Measurements from ENCODE around the gene RTP4. TPM values are rescaled to one million over a fixed set of nuclear protein-coding genes. Genes with fewer than 3 reads are reported as not detected.
A peak's percentile ranks its signal among the peaks of the same experiment; 100 is the strongest.

The RTP4 gene
- polyA plus RNA-seq, 1 donor (not counting 4 experiments of a cell fraction or from before 2014, with no cell fraction given): 0.38 TPM

- dilution Hi-C loops (cut with MboI; ENCODE audit: extremely low pct_ligation_motif_present, low sequenced_read_pairs): no loop called here
- peaks cover 7% of the 10 kb centered on the region for H3K27me3 ChIP-seq (ENCODE audit: control insufficient read depth, extremely low read depth, insufficient read depth, low read length)
- no peak overlapping the region for H2AFZ ChIP-seq (ENCODE audit: control insufficient read depth, low read length)
- no peaks in the 10 kb centered on the region for H3K9me1 ChIP-seq (ENCODE audit: control insufficient read depth, extremely low read depth, insufficient read depth, low read length)
- no peaks in the 10 kb centered on the region for H3K36me3 ChIP-seq (ENCODE audit: control insufficient read depth in 2 of 2, extremely low read depth in 1 of 2, insufficient read depth in 2 of 2, low read length in 2 of 2)
- no peaks in the 10 kb centered on the region for H3K79me2 ChIP-seq (ENCODE audit: control insufficient read depth, insufficient read depth, low read length)
- H3K9me3 ChIP-seq (ENCODE audit: control insufficient read depth, low read depth, low read length): no peaks in the 10 kb centered on the region
- no peak overlapping the region for H3K27ac ChIP-seq (ENCODE audit: control insufficient read depth, insufficient read depth, low read length)
- H3K4me1 ChIP-seq (ENCODE audit: control insufficient read depth, extremely low read depth, insufficient read depth, low read length): no peaks in the 10 kb centered on the region
- FAIRE-seq: no peak
- no peak overlapping the region for H3K9ac ChIP-seq (ENCODE audit: control insufficient read depth, extremely low read depth, insufficient read depth, low read length)
- DNase-seq (ENCODE audit: low read depth, low spot score): no peak
- no peak for TF ChIP-seq CTCF (optimal IDR thresholded peaks at IDR 0.05 in 1 of 3, IDR thresholded peaks at IDR 0.05 in 1 of 3, conservative IDR thresholded peaks at IDR 0.05 in 1 of 3; ENCODE audit: extremely low read depth in 1 of 3, insufficient read depth in 2 of 3, low read length in 3 of 3)
- no peak for TF ChIP-seq EZH2 (IDR thresholded peaks at IDR 0.05; ENCODE audit: low read length)
- H3K4me3 ChIP-seq (ENCODE audit: control insufficient read depth in 2 of 3, extremely low read depth in 1 of 3, insufficient read depth in 2 of 3, low read depth in 1 of 3, low read length in 3 of 3): no peak overlapping the region
- H4K20me1 ChIP-seq (ENCODE audit: control insufficient read depth, extremely low read depth, insufficient read depth, low read length): no peaks in the 10 kb centered on the region
- H3K4me2 ChIP-seq (ENCODE audit: control insufficient read depth, extremely low read depth, insufficient read depth, low read depth, low read length): no peak overlapping the region
Measured at GRCh38 chr3:187361835-187362234, 6.3 kb upstream of the RTP4 start.

- Histone ChIP-seq H3K27me3 (ENCODE audit: control insufficient read depth, extremely low read depth, insufficient read depth, low read length) (peaks cover 4% of the 10 kb centered on the region), H3K9ac (ENCODE audit: control insufficient read depth, extremely low read depth, insufficient read depth, low read length) (no peak overlapping the region), H3K4me3 (ENCODE audit: control insufficient read depth in 2 of 3, extremely low read depth in 1 of 3, insufficient read depth in 2 of 3, low read depth in 1 of 3, low read length in 3 of 3) (no peak overlapping the region), H3K9me1 (ENCODE audit: control insufficient read depth, extremely low read depth, insufficient read depth, low read length) (no peaks in the 10 kb centered on the region), H3K4me2 (ENCODE audit: control insufficient read depth, extremely low read depth, insufficient read depth, low read depth, low read length) (peak overlapping the region; percentile 73), H3K36me3 (ENCODE audit: control insufficient read depth in 2 of 2, extremely low read depth in 1 of 2, insufficient read depth in 2 of 2, low read length in 2 of 2) (no peaks in the 10 kb centered on the region), H3K79me2 (ENCODE audit: control insufficient read depth, insufficient read depth, low read length) (no peaks in the 10 kb centered on the region), H4K20me1 (ENCODE audit: control insufficient read depth, extremely low read depth, insufficient read depth, low read length) (no peaks in the 10 kb centered on the region), H2AFZ (ENCODE audit: control insufficient read depth, low read length) (peak overlapping the region; percentile 82), H3K9me3 (ENCODE audit: control insufficient read depth, low read depth, low read length) (no peaks in the 10 kb centered on the region), H3K27ac (ENCODE audit: control insufficient read depth, insufficient read depth, low read length) (no peak overlapping the region), H3K4me1 (ENCODE audit: control insufficient read depth, extremely low read depth, insufficient read depth, low read length) (peaks cover 4% of the 10 kb centered on the region)
- FAIRE-seq (no peak), DNase-seq (ENCODE audit: low read depth, low spot score) (no peak)
- dilution Hi-C loops (cut with MboI; ENCODE audit: extremely low pct_ligation_motif_present, low sequenced_read_pairs): no loop called here
- no peak for TF ChIP-seq EZH2 (IDR thresholded peaks at IDR 0.05; ENCODE audit: low read length)
- no peak for TF ChIP-seq CTCF (optimal IDR thresholded peaks at IDR 0.05 in 1 of 3, IDR thresholded peaks at IDR 0.05 in 1 of 3, conservative IDR thresholded peaks at IDR 0.05 in 1 of 3; ENCODE audit: extremely low read depth in 1 of 3, insufficient read depth in 2 of 3, low read length in 3 of 3)
Measured at GRCh38 chr3:187367561-187368103, 553 bp upstream of the RTP4 start.

Data from keratinocyte (primary cell).